SK-N-MC (cell line): ENCODE measurements around the gene SOBP.
A peak's percentile ranks its signal among the peaks of the same experiment; 100 is the strongest.

ENCODE experiments used
- DNase-seq: peaks from one replicate; pipeline ENCODE4 v3.0.0-alpha.2; 2011; ENCODE audit warnings: low read depth, low spot score
- H3K27ac ChIP-seq: fragments of 200-600 bp; sonication (generic); 2 replicates; pipeline ENCODE4 v1.5.1; 2016; ENCODE audit warnings: mixed run types
- H3K36me3 ChIP-seq: fragments of 200-600 bp; sonication (generic); 2 replicates; pipeline ENCODE4 v1.6.1; 2017; ENCODE audit warnings: antibody characterized with exemption, low read length, mixed read lengths; ENCODE audit not compliant: insufficient read depth
- H3K4me3 ChIP-seq: fragments of 200-600 bp; sonication (generic); 2 replicates; pipeline ENCODE4 v1.5.1; 2016
- H3K9ac ChIP-seq: fragments of 200-600 bp; sonication (generic); 2 replicates; pipeline ENCODE4 v1.8.0; 2017; ENCODE audit warnings: mixed run types, mixed read lengths; ENCODE audit not compliant: insufficient read length
- H3K9me3 ChIP-seq: fragments of 200-600 bp; sonication (generic); 2 replicates; pipeline ENCODE4 v1.6.1; 2017; ENCODE audit warnings: low read depth, mild to moderate bottlenecking, antibody characterized with exemption, low read length, moderate library complexity, mixed read lengths
- EZH2 ChIP-seq: fragments of 200-600 bp; sonication (generic); IDR thresholded peaks from one replicate; pipeline ENCODE4 v1.6.1; 2017; ENCODE audit warnings: antibody characterized with exemption
- FOXP2 ChIP-seq: optimal IDR thresholded peaks from 2 replicates; pipeline ENCODE3; 2011; ENCODE audit warnings: mild to moderate bottlenecking, moderate library complexity; ENCODE audit not compliant: insufficient read depth; ENCODE audit errors: extremely low read length, control extremely low read depth
- POLR2AphosphoS5 ChIP-seq: IDR thresholded peaks from 2 replicates; pipeline ENCODE4 v1.6.1; 2012; ENCODE audit warnings: mild to moderate bottlenecking, low read depth, low read length, borderline replicate concordance

The SOBP gene, protein sequence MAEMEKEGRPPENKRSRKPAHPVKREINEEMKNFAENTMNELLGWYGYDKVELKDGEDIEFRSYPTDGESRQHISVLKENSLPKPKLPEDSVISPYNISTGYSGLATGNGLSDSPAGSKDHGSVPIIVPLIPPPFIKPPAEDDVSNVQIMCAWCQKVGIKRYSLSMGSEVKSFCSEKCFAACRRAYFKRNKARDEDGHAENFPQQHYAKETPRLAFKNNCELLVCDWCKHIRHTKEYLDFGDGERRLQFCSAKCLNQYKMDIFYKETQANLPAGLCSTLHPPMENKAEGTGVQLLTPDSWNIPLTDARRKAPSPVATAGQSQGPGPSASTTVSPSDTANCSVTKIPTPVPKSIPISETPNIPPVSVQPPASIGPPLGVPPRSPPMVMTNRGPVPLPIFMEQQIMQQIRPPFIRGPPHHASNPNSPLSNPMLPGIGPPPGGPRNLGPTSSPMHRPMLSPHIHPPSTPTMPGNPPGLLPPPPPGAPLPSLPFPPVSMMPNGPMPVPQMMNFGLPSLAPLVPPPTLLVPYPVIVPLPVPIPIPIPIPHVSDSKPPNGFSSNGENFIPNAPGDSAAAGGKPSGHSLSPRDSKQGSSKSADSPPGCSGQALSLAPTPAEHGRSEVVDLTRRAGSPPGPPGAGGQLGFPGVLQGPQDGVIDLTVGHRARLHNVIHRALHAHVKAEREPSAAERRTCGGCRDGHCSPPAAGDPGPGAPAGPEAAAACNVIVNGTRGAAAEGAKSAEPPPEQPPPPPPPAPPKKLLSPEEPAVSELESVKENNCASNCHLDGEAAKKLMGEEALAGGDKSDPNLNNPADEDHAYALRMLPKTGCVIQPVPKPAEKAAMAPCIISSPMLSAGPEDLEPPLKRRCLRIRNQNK

DNA sequence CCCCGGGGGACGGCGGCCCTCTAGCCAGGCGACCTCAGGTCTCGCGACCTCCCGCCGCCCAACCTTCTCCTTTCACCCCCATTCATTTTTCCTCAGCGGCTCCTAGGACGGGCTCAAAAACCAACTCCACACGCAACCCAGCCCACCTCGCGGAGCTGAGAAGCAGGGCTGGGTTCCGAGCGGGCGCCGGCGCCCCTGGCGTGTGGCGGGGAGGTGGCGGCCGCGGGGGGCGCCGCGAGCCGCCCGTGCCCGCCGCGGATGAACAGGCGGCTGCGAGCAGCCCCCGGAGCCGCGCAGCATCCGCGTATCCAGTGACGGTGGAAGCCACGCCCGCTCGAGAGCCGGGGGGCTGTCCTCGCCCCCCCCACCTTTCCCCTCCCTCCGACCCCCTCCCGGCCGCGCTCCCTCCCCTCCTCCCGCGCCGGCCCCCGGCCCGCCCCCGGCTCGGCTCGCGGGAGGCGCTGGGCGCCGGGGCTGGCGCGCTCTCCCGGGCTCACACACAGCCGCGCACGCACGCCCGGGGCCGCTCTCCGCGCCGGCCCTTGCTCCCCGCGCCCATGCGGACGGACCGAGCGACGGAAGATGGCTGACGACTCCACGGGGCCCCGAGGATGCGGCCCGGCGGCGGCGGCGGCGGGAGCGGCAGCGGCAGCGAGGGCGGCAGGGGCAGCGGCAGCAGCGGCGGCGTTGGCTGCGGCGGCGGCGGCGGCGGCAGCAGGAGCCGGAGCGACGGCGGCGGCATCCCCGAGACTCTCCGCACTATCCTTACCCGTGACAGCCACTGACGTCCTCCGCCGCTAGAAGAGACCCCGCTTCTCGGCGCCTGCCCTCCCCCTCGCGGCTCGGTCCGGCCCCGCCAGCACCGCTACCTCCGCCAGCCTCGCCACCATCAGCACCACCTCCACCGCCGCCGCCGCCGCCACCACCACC is at the start of gene SOBP:
Gene SOBP (plus strand): TSS at position 482 of the 930 bp plus-strand sequence. CDS start 500 bp downstream, outside the sequence.
- DNase-seq, result no peak

DNA sequence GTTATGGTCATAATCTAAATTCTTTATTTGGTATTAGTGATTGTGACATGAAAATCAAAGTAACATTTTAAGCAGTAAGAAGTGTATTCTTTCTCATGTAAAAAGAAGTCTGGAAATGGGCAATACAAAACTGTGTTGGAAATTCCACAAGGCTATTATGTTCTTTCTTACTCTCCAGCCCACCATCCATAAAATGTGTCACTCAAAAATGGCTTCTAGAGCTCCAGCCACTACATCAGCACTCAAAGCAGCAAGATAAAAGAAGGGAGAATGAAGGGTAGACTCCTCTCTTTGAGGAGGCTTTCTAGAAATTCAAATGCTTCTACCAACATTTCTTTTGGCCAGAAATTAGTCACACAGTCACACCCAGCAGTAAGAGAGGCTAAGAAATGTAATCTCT is 49.0 kb upstream of the SOBP start:
- Histone ChIP-seq H3K9ac (no peak overlapping the region), H3K27ac (no peak overlapping the region), H3K4me3 (no peak overlapping the region), H3K36me3 (no peaks in the 10 kb centered on the region), H3K9me3 (no peaks in the 10 kb centered on the region)
- DNase-seq, result no peak
- TF ChIP-seq POLR2AphosphoS5 (no peak), EZH2 (no peak), FOXP2 (no peak)

More for the DNA sequence above, at the start of gene SOBP:
- H3K36me3 ChIP-seq, result no peaks in the 10 kb centered on the region
- H3K27ac ChIP-seq, result no peak within 1 kb of the TSS
- H3K9me3 ChIP-seq, result no peaks in the 10 kb centered on the region
- H3K9ac ChIP-seq, result peak within 1 kb of the TSS; percentile 61
- H3K4me3 ChIP-seq, result peak within 1 kb of the TSS; percentile 88
- TF ChIP-seq POLR2AphosphoS5 (no peak), EZH2 (no peak), FOXP2 (no peak)

DNA sequence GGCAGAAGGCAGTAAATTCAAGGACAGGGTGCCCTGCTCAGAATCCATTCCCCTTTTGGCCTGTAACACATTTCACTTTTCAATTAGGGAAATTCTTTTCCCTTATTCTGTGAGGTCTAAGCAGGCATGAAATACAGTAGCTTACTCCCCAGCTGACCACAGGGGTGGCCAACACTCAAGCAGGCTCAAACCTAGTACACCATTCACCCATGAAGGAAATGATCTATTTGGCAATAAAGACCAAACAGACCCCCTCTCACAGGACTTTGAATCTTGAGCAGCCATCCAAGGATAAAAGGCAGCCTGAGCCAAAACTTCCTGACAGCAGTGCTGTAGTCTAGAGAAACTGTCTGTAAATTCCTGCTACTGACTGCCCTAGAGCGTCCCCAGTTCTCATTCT is 48.2 kb upstream of the SOBP start:
- Histone ChIP-seq H3K4me3 (no peak overlapping the region), H3K9ac (no peak overlapping the region), H3K27ac (no peak overlapping the region), H3K9me3 (no peaks in the 10 kb centered on the region), H3K36me3 (no peaks in the 10 kb centered on the region)
- no peak for DNase-seq
- no peak for TF ChIP-seq FOXP2
- no peak for TF ChIP-seq POLR2AphosphoS5

DNA sequence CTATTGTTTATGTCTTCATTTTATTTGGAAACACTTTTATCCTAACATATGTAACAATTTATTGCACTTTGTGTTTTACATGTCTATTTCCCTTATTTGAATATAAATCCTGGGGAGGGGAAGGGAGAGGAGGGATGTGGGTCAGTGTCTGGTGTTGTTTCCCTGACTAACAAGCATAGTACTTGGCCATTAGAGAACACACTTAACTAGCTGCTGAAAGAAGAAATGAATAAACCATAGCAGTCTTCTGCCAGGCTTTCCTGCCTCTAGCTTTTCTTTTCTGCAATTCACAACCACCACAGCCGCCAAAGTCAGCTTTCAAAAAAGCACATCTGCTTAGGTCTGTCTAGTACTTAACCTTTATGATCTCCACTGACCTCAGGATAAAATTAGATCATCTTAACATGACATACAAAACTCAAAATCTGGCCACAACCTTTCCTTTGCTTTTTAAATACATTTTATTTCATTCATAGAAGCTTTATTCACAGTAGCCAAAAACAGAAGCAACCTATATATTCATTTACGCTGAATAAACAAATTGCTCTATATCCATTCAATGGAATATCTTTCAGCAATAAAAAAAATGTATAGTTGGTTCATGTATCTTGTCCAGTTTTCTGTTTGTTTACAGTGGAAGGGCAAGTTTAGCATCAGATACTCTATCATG is 46.8 kb upstream of the SOBP start:
- H3K27ac ChIP-seq, result no peak overlapping the region
- TF ChIP-seq EZH2, result no peak
- TF ChIP-seq FOXP2, result no peak
- no peak for TF ChIP-seq POLR2AphosphoS5

DNA sequence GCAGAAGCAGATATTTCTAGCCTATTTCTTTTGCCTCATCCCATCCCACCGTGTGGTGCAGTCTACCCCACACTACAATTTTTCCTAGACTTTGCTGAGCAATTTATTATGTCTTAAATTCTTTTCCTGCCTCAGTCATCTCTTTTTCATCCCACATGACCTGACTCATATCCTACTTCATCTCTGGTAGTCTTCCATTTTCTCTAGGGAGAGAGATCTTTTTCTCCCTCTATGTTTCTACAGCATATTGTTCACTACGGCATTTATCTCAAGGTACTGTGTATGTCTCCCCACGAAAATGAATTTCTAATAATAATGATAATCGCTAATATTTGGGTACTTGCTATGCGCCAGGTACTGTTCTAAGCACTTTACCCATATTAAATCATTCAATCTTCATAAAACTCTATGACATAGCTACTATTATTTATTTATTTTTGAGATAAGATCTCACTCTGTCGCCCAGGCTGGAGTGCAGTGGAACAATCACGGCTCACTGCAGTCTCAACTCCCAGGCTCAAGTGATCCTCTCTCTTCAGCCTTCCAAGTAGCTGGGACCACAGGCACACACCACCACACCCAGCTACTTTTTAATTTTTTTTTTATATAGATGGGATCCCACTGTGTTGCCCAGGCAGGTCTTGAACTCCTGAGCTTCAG is 46.2 kb upstream of the SOBP start:
- Histone ChIP-seq H3K9ac (no peak overlapping the region), H3K4me3 (no peak overlapping the region), H3K9me3 (peaks cover 9% of the 10 kb centered on the region; the same call in 1 of the 2 replicates), H3K36me3 (0 out of 2 replicates have a peak, but pooled peaks cover 2% of the 10 kb centered on the region), H3K27ac (no peak overlapping the region)
- TF ChIP-seq FOXP2 (no peak), EZH2 (no peak), POLR2AphosphoS5 (no peak)
- no peak for DNase-seq

More for the DNA sequence above, 46.8 kb upstream of the SOBP start:
- DNase-seq, result no peak
- Histone ChIP-seq H3K9ac (no peak overlapping the region), H3K9me3 (0 out of 2 replicates have a peak, but pooled peaks cover 6% of the 10 kb centered on the region), H3K4me3 (no peak overlapping the region), H3K36me3 (0 out of 2 replicates have a peak, but pooled peaks cover 2% of the 10 kb centered on the region)

DNA sequence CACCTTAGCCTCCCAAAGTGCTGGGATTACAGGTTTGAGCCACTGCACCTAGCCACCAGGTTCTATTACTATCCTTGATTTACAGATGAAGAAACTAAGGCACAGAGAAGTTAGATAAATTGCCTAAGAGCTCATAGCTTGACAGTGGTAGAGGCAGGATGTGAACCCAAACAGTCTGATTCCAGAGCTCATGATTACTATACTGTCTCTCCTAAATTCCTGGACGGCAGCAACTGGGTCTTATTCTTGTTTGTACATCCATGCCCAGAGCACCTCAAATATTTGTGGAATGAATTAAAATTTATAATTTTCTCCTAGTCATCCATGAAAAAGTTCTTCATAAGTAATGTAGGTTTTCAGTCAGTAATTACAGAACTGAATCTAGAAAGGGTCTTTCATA is 45.6 kb upstream of the SOBP start:
- no peak overlapping the region for H3K9ac ChIP-seq
- peaks cover 9% of the 10 kb centered on the region; the same call in 1 of the 2 replicates for H3K9me3 ChIP-seq
- H3K27ac ChIP-seq, result no peak overlapping the region
- 0 out of 2 replicates have a peak, but pooled peaks cover 2% of the 10 kb centered on the region for H3K36me3 ChIP-seq
- DNase-seq, result no peak
- no peak overlapping the region for H3K4me3 ChIP-seq
- TF ChIP-seq POLR2AphosphoS5, result no peak
- TF ChIP-seq FOXP2, result no peak
- no peak for TF ChIP-seq EZH2
